ENCODE results near the gene RBM39.
A peak's percentile ranks its signal among the peaks of the same experiment; 100 is the strongest.

Gene RBM39

DNA sequence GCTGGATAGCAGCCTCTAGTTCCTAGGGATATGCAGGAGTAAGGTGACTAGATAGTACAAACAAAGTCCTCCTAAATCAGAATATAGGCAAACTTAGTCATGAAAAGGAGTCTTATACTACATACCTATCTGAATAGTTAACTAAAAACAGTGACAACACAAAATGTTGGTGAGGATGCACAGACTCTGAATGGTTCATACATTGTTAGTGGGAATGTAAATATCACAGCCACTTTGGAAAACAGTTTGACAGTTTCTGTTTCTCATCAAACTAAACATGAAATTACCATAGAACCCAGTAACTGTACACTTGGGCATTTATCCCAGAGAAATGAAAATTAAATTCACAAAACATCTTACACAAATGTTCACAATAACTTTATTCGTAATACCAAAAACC, 60.1 kb downstream of the RBM39 start:
- Histone ChIP-seq H3K27me3 (ENCODE audit: low read depth, low read length) (no peaks in the 10 kb centered on the region), H3K9ac (ENCODE audit: low read length) (no peak overlapping the region), H3K9me3 (ENCODE audit: insufficient read depth, low read length) (no peaks in the 10 kb centered on the region), H3K27ac (ENCODE audit: low read length) (no peak overlapping the region), H2AFZ (ENCODE audit: low read depth, low read length) (no peak overlapping the region), H3K79me2 (ENCODE audit: low read length) (no peaks in the 10 kb centered on the region), H3K4me3 (ENCODE audit: low read length) (no peak overlapping the region), H3K4me2 (ENCODE audit: low read length) (no peak overlapping the region), H3K4me1 (ENCODE audit: low read length) (peaks cover 13% of the 10 kb centered on the region), H3K36me3 (replicated peaks; ENCODE audit: low read depth, low read length) (peaks cover 7% of the 10 kb centered on the region), H4K20me1 (ENCODE audit: insufficient read depth, low read length) (no peaks in the 10 kb centered on the region)
- TF ChIP-seq EZH2phosphoT487 (IDR thresholded peaks at IDR 0.05; ENCODE audit: low read depth): no peak
- TF ChIP-seq, protein P1, sequence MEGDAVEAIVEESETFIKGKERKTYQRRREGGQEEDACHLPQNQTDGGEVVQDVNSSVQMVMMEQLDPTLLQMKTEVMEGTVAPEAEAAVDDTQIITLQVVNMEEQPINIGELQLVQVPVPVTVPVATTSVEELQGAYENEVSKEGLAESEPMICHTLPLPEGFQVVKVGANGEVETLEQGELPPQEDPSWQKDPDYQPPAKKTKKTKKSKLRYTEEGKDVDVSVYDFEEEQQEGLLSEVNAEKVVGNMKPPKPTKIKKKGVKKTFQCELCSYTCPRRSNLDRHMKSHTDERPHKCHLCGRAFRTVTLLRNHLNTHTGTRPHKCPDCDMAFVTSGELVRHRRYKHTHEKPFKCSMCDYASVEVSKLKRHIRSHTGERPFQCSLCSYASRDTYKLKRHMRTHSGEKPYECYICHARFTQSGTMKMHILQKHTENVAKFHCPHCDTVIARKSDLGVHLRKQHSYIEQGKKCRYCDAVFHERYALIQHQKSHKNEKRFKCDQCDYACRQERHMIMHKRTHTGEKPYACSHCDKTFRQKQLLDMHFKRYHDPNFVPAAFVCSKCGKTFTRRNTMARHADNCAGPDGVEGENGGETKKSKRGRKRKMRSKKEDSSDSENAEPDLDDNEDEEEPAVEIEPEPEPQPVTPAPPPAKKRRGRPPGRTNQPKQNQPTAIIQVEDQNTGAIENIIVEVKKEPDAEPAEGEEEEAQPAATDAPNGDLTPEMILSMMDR (IDR thresholded peaks at IDR 0.05; ENCODE audit: low read depth, low read length): no peak

DNA sequence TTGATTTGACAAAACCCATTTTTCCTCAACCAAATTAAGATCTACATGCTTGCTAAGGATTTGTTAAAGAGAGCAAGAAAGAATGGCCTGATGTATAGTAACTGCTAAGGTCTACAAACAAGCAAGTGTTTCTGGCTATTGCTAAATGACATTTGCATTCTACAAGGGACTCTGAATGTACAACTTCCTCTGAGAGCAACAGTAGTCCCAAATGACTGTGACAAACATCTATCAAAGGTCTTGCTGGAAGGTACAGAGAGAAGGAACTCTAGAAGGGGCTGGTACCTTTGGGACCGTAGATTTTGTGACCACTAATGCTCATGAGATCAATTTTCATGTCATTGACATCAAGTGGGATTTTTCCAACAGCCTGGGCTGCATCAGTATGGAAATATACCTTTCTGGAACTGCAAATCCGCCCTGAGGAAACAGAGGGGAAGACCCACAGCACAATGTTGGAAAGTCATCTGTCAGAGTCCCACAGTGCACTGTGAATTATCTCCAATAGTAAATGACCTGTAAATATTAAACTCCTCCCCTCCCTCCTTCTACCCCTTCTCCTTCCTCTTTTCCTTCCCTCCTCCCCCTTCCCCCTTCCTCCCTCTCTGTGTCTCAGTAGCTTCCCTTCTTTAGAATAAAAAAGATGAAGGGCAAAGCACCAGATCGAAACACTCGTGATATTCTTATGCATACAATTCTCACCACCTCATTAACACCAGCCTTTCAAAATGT, 61.4 kb downstream of the RBM39 start:
- TF ChIP-seq, protein P1 (IDR thresholded peaks at IDR 0.05; ENCODE audit: low read depth, low read length): no peak
- no peak for TF ChIP-seq EZH2phosphoT487 (IDR thresholded peaks at IDR 0.05; ENCODE audit: low read depth)
- Histone ChIP-seq H2AFZ (ENCODE audit: low read depth, low read length) (no peak overlapping the region), H3K9me3 (ENCODE audit: insufficient read depth, low read length) (no peaks in the 10 kb centered on the region), H4K20me1 (ENCODE audit: insufficient read depth, low read length) (no peaks in the 10 kb centered on the region), H3K9ac (ENCODE audit: low read length) (no peak overlapping the region), H3K79me2 (ENCODE audit: low read length) (no peaks in the 10 kb centered on the region), H3K4me1 (ENCODE audit: low read length) (peaks cover 13% of the 10 kb centered on the region), H3K4me3 (ENCODE audit: low read length) (peak overlapping the region; percentile 14), H3K27me3 (ENCODE audit: low read depth, low read length) (no peaks in the 10 kb centered on the region), H3K27ac (ENCODE audit: low read length) (peak overlapping the region; percentile 72), H3K4me2 (ENCODE audit: low read length) (peak overlapping the region; percentile 56), H3K36me3 (replicated peaks; ENCODE audit: low read depth, low read length) (peaks cover 5% of the 10 kb centered on the region)

DNA sequence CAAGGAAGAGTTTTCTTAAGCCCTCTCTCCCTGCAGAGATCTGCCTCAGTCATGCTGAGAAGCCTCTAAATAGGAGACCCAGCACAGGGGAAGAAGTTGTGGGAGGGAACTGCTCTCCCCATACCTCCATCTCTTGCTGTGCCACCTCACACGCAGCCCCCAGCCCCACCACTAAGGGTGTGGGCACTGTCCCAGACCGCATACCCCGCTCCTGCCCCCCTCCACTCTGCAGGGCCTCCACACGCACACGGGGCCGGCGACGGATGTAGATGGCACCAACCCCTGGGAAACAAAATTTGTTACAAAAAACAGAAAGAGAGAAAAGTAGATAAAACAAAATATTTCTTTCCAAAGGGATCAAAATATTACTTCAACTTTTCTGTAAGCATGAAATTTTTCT, 67.1 kb downstream of the RBM39 start:
- Histone ChIP-seq H3K4me1 (ENCODE audit: low read length) (no peaks in the 10 kb centered on the region), H3K4me2 (ENCODE audit: low read length) (no peak overlapping the region), H3K27me3 (ENCODE audit: low read depth, low read length) (no peaks in the 10 kb centered on the region), H3K9ac (ENCODE audit: low read length) (no peak overlapping the region), H4K20me1 (ENCODE audit: insufficient read depth, low read length) (no peaks in the 10 kb centered on the region), H3K4me3 (ENCODE audit: low read length) (no peak overlapping the region), H2AFZ (ENCODE audit: low read depth, low read length) (no peak overlapping the region), H3K36me3 (replicated peaks; ENCODE audit: low read depth, low read length) (peaks cover 20% of the 10 kb centered on the region), H3K79me2 (ENCODE audit: low read length) (no peaks in the 10 kb centered on the region), H3K27ac (ENCODE audit: low read length) (no peak overlapping the region), H3K9me3 (ENCODE audit: insufficient read depth, low read length) (no peaks in the 10 kb centered on the region)
- TF ChIP-seq, protein P1 (IDR thresholded peaks at IDR 0.05; ENCODE audit: low read depth, low read length): no peak
- no peak for TF ChIP-seq EZH2phosphoT487 (IDR thresholded peaks at IDR 0.05; ENCODE audit: low read depth)

DNA sequence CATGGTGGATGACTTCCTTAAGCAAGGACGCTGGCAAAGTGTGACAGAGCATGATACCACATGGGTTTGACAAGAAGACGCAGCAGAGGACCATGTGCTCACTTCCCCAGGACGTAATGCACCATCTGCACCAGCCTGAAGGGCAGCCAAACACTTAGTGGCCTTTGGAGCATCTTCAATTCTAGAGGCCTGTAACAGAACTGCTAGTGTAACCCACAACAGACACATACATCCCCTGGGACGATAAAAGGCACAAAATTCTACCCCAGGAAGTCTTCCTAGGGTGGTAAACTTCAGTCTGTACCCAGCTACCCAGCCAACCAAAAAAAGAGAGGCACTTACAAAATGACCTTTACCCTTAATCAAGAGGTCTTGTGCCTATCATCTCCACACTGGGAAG, 68.2 kb downstream of the RBM39 start:
- H3K27me3 ChIP-seq (ENCODE audit: low read depth, low read length): no peaks in the 10 kb centered on the region
- H3K9me3 ChIP-seq (ENCODE audit: insufficient read depth, low read length): no peaks in the 10 kb centered on the region
- no peak overlapping the region for H3K4me2 ChIP-seq (ENCODE audit: low read length)
- no peak overlapping the region for H2AFZ ChIP-seq (ENCODE audit: low read depth, low read length)
- TF ChIP-seq, protein P1 (IDR thresholded peaks at IDR 0.05; ENCODE audit: low read depth, low read length): no peak
- no peak for TF ChIP-seq EZH2phosphoT487 (IDR thresholded peaks at IDR 0.05; ENCODE audit: low read depth)
- peaks cover 28% of the 10 kb centered on the region for H3K36me3 ChIP-seq (replicated peaks; ENCODE audit: low read depth, low read length)
- H3K79me2 ChIP-seq (ENCODE audit: low read length): no peaks in the 10 kb centered on the region
- no peak overlapping the region for H3K27ac ChIP-seq (ENCODE audit: low read length)
- H3K4me3 ChIP-seq (ENCODE audit: low read length): no peak overlapping the region
- no peak overlapping the region for H3K9ac ChIP-seq (ENCODE audit: low read length)
- H3K4me1 ChIP-seq (ENCODE audit: low read length): no peaks in the 10 kb centered on the region
- no peaks in the 10 kb centered on the region for H4K20me1 ChIP-seq (ENCODE audit: insufficient read depth, low read length)
